ENCODE results near the gene CPNE2.
"Not testable (repeated sequence)": the region's sequence is repeated elsewhere in the genome, so short reads cannot be mapped to it uniquely, and the experiment has no call there.

DNA sequence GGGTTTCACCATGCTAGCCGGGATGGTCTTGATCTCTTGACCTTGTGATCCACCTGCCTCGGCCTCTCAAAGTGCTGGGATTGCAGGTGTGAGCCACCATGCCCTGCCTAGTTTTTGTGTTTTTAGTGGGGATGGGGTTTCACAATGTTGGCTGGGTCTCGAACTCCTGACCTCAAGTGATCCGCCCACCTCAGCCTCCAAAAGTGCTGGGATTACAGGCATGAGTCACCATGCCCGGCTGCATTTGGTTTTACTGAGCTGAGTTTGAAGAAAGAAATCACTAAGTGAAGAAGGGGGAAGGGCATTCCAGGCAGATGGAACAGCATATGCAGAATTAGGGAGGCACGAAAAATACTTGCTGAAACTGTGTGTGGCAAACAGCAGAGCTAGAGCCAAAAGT, 7.6 kb downstream of the CPNE2 start:
- TF ChIP-seq, protein P1, sequence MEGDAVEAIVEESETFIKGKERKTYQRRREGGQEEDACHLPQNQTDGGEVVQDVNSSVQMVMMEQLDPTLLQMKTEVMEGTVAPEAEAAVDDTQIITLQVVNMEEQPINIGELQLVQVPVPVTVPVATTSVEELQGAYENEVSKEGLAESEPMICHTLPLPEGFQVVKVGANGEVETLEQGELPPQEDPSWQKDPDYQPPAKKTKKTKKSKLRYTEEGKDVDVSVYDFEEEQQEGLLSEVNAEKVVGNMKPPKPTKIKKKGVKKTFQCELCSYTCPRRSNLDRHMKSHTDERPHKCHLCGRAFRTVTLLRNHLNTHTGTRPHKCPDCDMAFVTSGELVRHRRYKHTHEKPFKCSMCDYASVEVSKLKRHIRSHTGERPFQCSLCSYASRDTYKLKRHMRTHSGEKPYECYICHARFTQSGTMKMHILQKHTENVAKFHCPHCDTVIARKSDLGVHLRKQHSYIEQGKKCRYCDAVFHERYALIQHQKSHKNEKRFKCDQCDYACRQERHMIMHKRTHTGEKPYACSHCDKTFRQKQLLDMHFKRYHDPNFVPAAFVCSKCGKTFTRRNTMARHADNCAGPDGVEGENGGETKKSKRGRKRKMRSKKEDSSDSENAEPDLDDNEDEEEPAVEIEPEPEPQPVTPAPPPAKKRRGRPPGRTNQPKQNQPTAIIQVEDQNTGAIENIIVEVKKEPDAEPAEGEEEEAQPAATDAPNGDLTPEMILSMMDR (IDR thresholded peaks at IDR 0.05) = not testable (repeated sequence)
- not testable (repeated sequence) for TF ChIP-seq EP300, POLR2AphosphoS5, POLR2A (IDR thresholded peaks at IDR 0.05)
